OCI-LY7 (cell line): ENCODE measurements around the gene FAM241A.

ENCODE experiments used
- CTCF ChIP-seq: fragments of 200-600 bp; sonication (generic); conservative IDR thresholded peaks from 2 replicates; pipeline ENCODE4 v1.5.1; 2014; ENCODE audit warnings: mild to moderate bottlenecking, antibody characterized with exemption, low read length, moderate library complexity, mixed read lengths
- EZH2phosphoT487 ChIP-seq: fragments of 200-600 bp; sonication (generic); IDR thresholded peaks from 2 replicates; pipeline ENCODE4 v1.6.1; 2018; ENCODE audit warnings: low read depth, borderline replicate concordance, mild to moderate bottlenecking, mixed run types, antibody characterized with exemption, low read length, moderate library complexity, mixed read lengths

GRCh38 chr4:112210777-112211176 lies 65.5 kb downstream of the FAM241A start:
- TF ChIP-seq CTCF: no peak
- TF ChIP-seq EZH2phosphoT487: no peak
